Measurements from ENCODE around the gene SRXN1.

SRXN1 gene

GRCh38 chr20:635028-635892 lies 17.7 kb downstream of the SRXN1 start:
- no peak for DNase-seq (ENCODE audit: low read depth)
- no peak overlapping the region for H3K4me3 ChIP-seq (ENCODE audit: low read depth, low read length)
- no peak for TF ChIP-seq CTCF (conservative IDR thresholded peaks at IDR 0.05; ENCODE audit: low read depth, low read length)

GRCh38 chr20:634148-634925 lies 18.7 kb downstream of the SRXN1 start:
- TF ChIP-seq CTCF (conservative IDR thresholded peaks at IDR 0.05; ENCODE audit: low read depth, low read length): no peak
- DNase-seq (ENCODE audit: low read depth): no peak

GRCh38 chr20:631101-631500 lies 21.9 kb downstream of the SRXN1 start:
- H3K4me3 ChIP-seq (ENCODE audit: low read depth, low read length): no peak overlapping the region
- TF ChIP-seq CTCF (conservative IDR thresholded peaks at IDR 0.05; ENCODE audit: low read depth, low read length): no peak
- DNase-seq (ENCODE audit: low read depth): no peak

More at GRCh38 chr20:634148-634925, 18.7 kb downstream of the SRXN1 start:
- H3K4me3 ChIP-seq (ENCODE audit: low read depth, low read length): no peak overlapping the region

- TF ChIP-seq CTCF (conservative IDR thresholded peaks at IDR 0.05; ENCODE audit: low read depth, low read length): no peak
- DNase-seq (ENCODE audit: low read depth): no peak
- no peak overlapping the region for H3K4me3 ChIP-seq (ENCODE audit: low read depth, low read length)
Measured at GRCh38 chr20:626579-626978, 26.4 kb downstream of the SRXN1 start.

- no peak for DNase-seq (ENCODE audit: low read depth)
- no peak for TF ChIP-seq CTCF (conservative IDR thresholded peaks at IDR 0.05; ENCODE audit: low read depth, low read length)
- no peak overlapping the region for H3K4me3 ChIP-seq (ENCODE audit: low read depth, low read length)
Measured at GRCh38 chr20:625360-625932, 27.6 kb downstream of the SRXN1 start.

- TF ChIP-seq CTCF (conservative IDR thresholded peaks at IDR 0.05; ENCODE audit: low read depth, low read length): no peak
- DNase-seq (ENCODE audit: low read depth): no peak
- H3K4me3 ChIP-seq (ENCODE audit: low read depth, low read length): no peak overlapping the region
Measured at GRCh38 chr20:623704-624103, 29.3 kb downstream of the SRXN1 start.
